HepG2 (cell line): Measurements from ENCODE around the gene HEXA. TPM values are rescaled to one million over a fixed set of nuclear protein-coding genes. Genes with fewer than 3 reads are reported as not detected.

Experiments
- ARNT ChIP-seq: fragments of 450-650 bp; IDR thresholded peaks from 2 replicates; pipeline ENCODE4 v1.6.1; 2017
- CBX2 ChIP-seq, 2 experiments: fragments of 200-600 bp in 1 of 2; sonication (generic); formaldehyde crosslinking in 1 of 2; IDR thresholded peaks; 2 replicates each; pipeline versions ENCODE4 v1.7.0 to v1.8.1; 2018 to 2022; ENCODE audit warnings: low read depth in 2 of 2, low read length in 1 of 2, mild to moderate bottlenecking in 1 of 2, missing genetic modification reagents in 1 of 2
- DNMT1 ChIP-seq: sonication (generic); formaldehyde crosslinking; IDR thresholded peaks from 2 replicates; pipeline ENCODE4 v1.5.1; 2020; ENCODE audit warnings: mild to moderate bottlenecking, missing genetic modification reagents
- GABPA ChIP-seq, 2 experiments: IDR thresholded peaks; 2 replicates each; pipeline ENCODE4 v1.6.1; 2011 to 2016; ENCODE audit warnings: low read depth in 2 of 2, low read length in 1 of 2, missing biosample characterization in 1 of 2, missing genetic modification characterization in 1 of 2
- HNRNPK ChIP-seq: fragments of 200-400 bp; formaldehyde crosslinking; IDR thresholded peaks from 2 replicates; pipeline ENCODE4 v1.6.1; 2018; ENCODE audit warnings: low read length, low read depth, moderate library complexity, mild to moderate bottlenecking; ENCODE audit not compliant: poor library complexity, severe bottlenecking
- MAFG ChIP-seq: sonication (generic); formaldehyde crosslinking; IDR thresholded peaks from 2 replicates; pipeline ENCODE4 v1.5.1; 2020; ENCODE audit warnings: mild to moderate bottlenecking, missing genetic modification reagents
- MIER3 ChIP-seq: IDR thresholded peaks from 2 replicates; pipeline ENCODE4 v1.6.1; 2016; ENCODE audit warnings: missing compliant biosample characterization, borderline replicate concordance
- NFYB ChIP-seq: sonication (generic); formaldehyde crosslinking; IDR thresholded peaks from 2 replicates; pipeline ENCODE4 v1.4.0; 2020; ENCODE audit warnings: missing genetic modification reagents
- PRPF4 ChIP-seq: fragments of 200-400 bp; formaldehyde crosslinking; IDR thresholded peaks from 2 replicates; pipeline ENCODE4 v1.6.1; 2016; ENCODE audit warnings: low read length, low read depth; ENCODE audit not compliant: poor library complexity, severe bottlenecking
- RFXAP ChIP-seq: sonication (generic); formaldehyde crosslinking; IDR thresholded peaks from 2 replicates; pipeline ENCODE4 v1.4.0; 2020; ENCODE audit warnings: missing genetic modification reagents, borderline replicate concordance
- ZFP36L2 ChIP-seq: sonication (generic); formaldehyde crosslinking; IDR thresholded peaks from 2 replicates; pipeline ENCODE4 v1.4.0; 2020; ENCODE audit warnings: missing genetic modification reagents
- ZNF180 ChIP-seq: sonication (generic); formaldehyde crosslinking; IDR thresholded peaks from 2 replicates; pipeline ENCODE4 v1.4.0; 2020; ENCODE audit warnings: low read depth, missing genetic modification reagents, borderline replicate concordance
- ZNF552 ChIP-seq: sonication (generic); formaldehyde crosslinking; IDR thresholded peaks from 2 replicates; pipeline ENCODE4 v1.9.0; 2022; ENCODE audit warnings: missing genetic modification reagents, mild to moderate bottlenecking, borderline replicate concordance
- ZNF577 ChIP-seq: sonication (generic); formaldehyde crosslinking; IDR thresholded peaks from 2 replicates; pipeline ENCODE4 v1.4.0; 2020; ENCODE audit warnings: mild to moderate bottlenecking, low read depth, missing genetic modification reagents, borderline replicate concordance
- ZNF672 ChIP-seq: sonication (generic); formaldehyde crosslinking; IDR thresholded peaks from 2 replicates; pipeline ENCODE4 v1.8.1; 2022; ENCODE audit warnings: missing genetic modification reagents
- ZNF7 ChIP-seq: IDR thresholded peaks from 2 replicates; pipeline ENCODE4 v1.6.1; 2016; ENCODE audit warnings: missing biosample characterization, missing genetic modification reagents
- ZNF737 ChIP-seq: sonication (generic); formaldehyde crosslinking; IDR thresholded peaks from 2 replicates; pipeline ENCODE4 v1.5.0; 2020; ENCODE audit warnings: missing genetic modification reagents, mild to moderate bottlenecking, borderline replicate concordance
- ZNF761 ChIP-seq: sonication (generic); formaldehyde crosslinking; conservative IDR thresholded peaks from 2 replicates; pipeline ENCODE4 v1.4.0; 2020; ENCODE audit warnings: mild to moderate bottlenecking, missing genetic modification reagents
- polyA plus RNA-seq, 8 experiments: library from polyadenylated mRNA; depleted of rRNA in 3 of 8; stranded (reverse) in 7 of 8; unstranded in 1 of 8; fragments of >200 nt; fragmentation: Illumina TruSeq in 4 of 8; extraction: Trizol in 4 of 8; gene quantifications; 2 replicates each; pipeline versions ENCODE4 v1.2.1 to v1.2.3, GENCODE V29; 2011 to 2016; ENCODE audit warnings: low read depth in 4 of 8, missing spikeins in 1 of 8, mixed read lengths in 1 of 8; ENCODE audit not compliant: insufficient read depth in 1 of 8
- total RNA-seq, 5 experiments: library from RNA; depleted of rRNA; stranded (reverse); fragments of >200 nt; fragmentation: Illumina TruSeq; extraction: Trizol; gene quantifications; 2 replicates each; pipeline ENCODE4 v1.2.3, GENCODE V29; 2016; ENCODE audit warnings: low read depth in 1 of 5
- TF ChIP-seq, protein P1 (sequence below): IDR thresholded peaks from 2 replicates; pipeline ENCODE4 v1.6.1; 2016; ENCODE audit warnings: missing compliant biosample characterization, missing genetic modification reagents, borderline replicate concordance
- TF ChIP-seq, protein P2 (sequence below): sonication (generic); formaldehyde crosslinking; IDR thresholded peaks from 2 replicates; pipeline ENCODE4 v1.4.0; 2020; ENCODE audit warnings: missing genetic modification reagents
- TF ChIP-seq, protein P3 (sequence below): sonication (generic); formaldehyde crosslinking; IDR thresholded peaks from 2 replicates; pipeline ENCODE4 v1.8.0; 2022; ENCODE audit warnings: mild to moderate bottlenecking, missing genetic modification reagents, moderate library complexity
- TF ChIP-seq, protein P4 (sequence below): sonication (generic); formaldehyde crosslinking; IDR thresholded peaks from 2 replicates; pipeline ENCODE4 v1.9.0; 2022; ENCODE audit warnings: low read depth, missing genetic modification reagents

HEXA gene
- total and polyA plus RNA-seq, 2 of the 13 experiments (the other 11 are each of a cell fraction or from before 2014, with no cell fraction given) = 106 to 219 TPM

DNA sequence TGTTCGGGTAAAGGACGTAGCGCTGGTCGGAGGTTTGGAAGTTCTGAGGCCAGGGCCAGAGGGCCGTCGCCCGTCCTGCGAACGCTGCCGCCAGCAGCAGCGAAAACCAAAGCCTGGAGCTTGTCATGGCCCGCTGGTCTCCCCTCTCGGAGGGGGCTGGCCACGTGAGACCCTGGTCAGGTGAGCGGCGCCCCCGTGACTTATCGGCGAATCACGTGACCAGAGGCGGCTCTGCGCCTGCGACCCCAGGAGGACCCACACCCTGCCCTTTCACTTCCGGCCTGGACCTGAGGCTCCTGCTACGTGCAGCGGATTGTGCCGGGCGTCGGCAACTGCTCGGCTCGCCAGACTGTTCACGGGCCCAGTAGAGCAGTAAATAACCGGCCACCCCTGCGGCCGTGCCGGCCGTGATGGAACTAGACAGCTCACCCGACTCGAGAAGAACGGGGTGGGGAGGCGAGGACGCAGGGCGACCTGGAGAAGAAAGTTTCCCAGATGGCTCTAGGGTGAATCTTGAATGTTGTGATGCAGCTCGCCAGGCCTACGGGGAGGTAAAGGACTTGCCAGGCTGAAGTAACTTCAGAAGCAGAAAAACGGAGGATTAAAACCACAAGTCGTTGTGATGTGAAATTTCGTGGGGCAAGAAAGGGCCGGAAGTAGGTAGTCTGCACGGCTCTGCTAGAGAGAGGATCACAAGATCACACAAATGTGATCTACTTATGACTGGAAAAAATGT, at the start of gene HEXA (continued):
- TF ChIP-seq, protein P1, sequence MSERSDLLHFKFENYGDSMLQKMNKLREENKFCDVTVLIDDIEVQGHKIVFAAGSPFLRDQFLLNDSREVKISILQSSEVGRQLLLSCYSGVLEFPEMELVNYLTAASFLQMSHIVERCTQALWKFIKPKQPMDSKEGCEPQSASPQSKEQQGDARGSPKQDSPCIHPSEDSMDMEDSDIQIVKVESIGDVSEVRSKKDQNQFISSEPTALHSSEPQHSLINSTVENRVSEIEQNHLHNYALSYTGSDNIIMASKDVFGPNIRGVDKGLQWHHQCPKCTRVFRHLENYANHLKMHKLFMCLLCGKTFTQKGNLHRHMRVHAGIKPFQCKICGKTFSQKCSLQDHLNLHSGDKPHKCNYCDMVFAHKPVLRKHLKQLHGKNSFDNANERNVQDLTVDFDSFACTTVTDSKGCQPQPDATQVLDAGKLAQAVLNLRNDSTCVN (CRISPR knock-in tag) = peak; percentile 77
- TF ChIP-seq PRPF4 = no peak
- TF ChIP-seq ZNF672 (CRISPR knock-in tag) = no peak
- TF ChIP-seq, protein P2, sequence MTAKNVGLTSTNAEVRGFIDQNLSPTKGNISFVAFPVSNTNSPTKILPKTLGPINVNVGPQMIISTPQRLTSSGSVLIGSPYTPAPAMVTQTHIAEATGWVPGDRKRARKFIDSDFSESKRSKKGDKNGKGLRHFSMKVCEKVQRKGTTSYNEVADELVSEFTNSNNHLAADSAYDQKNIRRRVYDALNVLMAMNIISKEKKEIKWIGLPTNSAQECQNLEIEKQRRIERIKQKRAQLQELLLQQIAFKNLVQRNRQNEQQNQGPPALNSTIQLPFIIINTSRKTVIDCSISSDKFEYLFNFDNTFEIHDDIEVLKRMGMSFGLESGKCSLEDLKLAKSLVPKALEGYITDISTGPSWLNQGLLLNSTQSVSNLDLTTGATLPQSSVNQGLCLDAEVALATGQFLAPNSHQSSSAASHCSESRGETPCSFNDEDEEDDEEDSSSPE (CRISPR knock-in tag) = peak; percentile 74
- TF ChIP-seq RFXAP (CRISPR knock-in tag) = peak; percentile 86; the same call in 1 of the 2 replicates
- TF ChIP-seq ZFP36L2 (CRISPR knock-in tag) = no peak; the same call in 1 of the 2 replicates
- TF ChIP-seq GABPA (IDR thresholded peaks at IDR 0.05; ENCODE audit: low read depth, low read length) = peak; percentile 67
- TF ChIP-seq GABPA (CRISPR knock-in tag; IDR thresholded peaks at IDR 0.05; ENCODE audit: low read depth) = peak; percentile 91
- TF ChIP-seq, protein P3, sequence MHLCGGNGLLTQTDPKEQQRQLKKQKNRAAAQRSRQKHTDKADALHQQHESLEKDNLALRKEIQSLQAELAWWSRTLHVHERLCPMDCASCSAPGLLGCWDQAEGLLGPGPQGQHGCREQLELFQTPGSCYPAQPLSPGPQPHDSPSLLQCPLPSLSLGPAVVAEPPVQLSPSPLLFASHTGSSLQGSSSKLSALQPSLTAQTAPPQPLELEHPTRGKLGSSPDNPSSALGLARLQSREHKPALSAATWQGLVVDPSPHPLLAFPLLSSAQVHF (CRISPR knock-in tag) = peak; percentile 83
- 0 out of 2 replicates have a peak, but pooled peaks have one; percentile 67 for TF ChIP-seq ZNF180
- TF ChIP-seq HNRNPK = no peak
- TF ChIP-seq, protein P4, sequence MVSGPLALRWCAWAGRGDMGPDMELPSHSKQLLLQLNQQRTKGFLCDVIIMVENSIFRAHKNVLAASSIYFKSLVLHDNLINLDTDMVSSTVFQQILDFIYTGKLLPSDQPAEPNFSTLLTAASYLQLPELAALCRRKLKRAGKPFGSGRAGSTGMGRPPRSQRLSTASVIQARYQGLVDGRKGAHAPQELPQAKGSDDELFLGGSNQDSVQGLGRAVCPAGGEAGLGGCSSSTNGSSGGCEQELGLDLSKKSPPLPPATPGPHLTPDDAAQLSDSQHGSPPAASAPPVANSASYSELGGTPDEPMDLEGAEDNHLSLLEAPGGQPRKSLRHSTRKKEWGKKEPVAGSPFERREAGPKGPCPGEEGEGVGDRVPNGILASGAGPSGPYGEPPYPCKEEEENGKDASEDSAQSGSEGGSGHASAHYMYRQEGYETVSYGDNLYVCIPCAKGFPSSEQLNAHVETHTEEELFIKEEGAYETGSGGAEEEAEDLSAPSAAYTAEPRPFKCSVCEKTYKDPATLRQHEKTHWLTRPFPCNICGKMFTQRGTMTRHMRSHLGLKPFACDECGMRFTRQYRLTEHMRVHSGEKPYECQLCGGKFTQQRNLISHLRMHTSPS (CRISPR knock-in tag) = no peak; the same call in 1 of the 2 replicates
- peak; percentile 16; the same call in 1 of the 2 replicates for TF ChIP-seq ZNF7 (CRISPR knock-in tag)
- peak; percentile 94; the same call in 1 of the 2 replicates for TF ChIP-seq ZNF737 (CRISPR knock-in tag)
- no peak for TF ChIP-seq DNMT1 (CRISPR knock-in tag)
- TF ChIP-seq CBX2 (IDR thresholded peaks at IDR 0.05; ENCODE audit: low read depth, low read length) = no peak
- TF ChIP-seq CBX2 (CRISPR knock-in tag; IDR thresholded peaks at IDR 0.05; ENCODE audit: low read depth) = peak; percentile 93; the same call in 1 of the 2 replicates
- TF ChIP-seq ZNF577 (CRISPR knock-in tag) = no peak
- TF ChIP-seq MIER3 (CRISPR knock-in tag) = peak; percentile 94; the same call in 1 of the 2 replicates
- 0 out of 2 replicates have a peak, but pooled peaks have one; percentile 73 for TF ChIP-seq ZNF761 (CRISPR knock-in tag)
- no peak for TF ChIP-seq ARNT
- no peak for TF ChIP-seq MAFG (CRISPR knock-in tag)
- no peak for TF ChIP-seq NFYB (CRISPR knock-in tag)
- peak; percentile 82 for TF ChIP-seq ZNF552 (CRISPR knock-in tag)
